H9 (cell line): ENCODE results near the gene EHD4. TPM values are rescaled to one million over a fixed set of nuclear protein-coding genes. Genes with fewer than 3 reads are reported as not detected.

Experiments
- DNase-seq: peaks from one replicate; pipeline ENCODE4 v3.0.0-alpha.2; 2017
- H2AFZ ChIP-seq: one replicate; pipeline ENCODE4 v1.6.1; 2013; ENCODE audit warnings: mild to moderate bottlenecking, low read length, control low read depth, moderate library complexity
- H2AK5ac ChIP-seq: 2 replicates; pipeline ENCODE4 v1.6.1; 2013; ENCODE audit warnings: low read length, control low read depth, mixed read lengths; ENCODE audit not compliant: insufficient read length
- H2BK120ac ChIP-seq: one replicate; pipeline ENCODE4 v1.6.1; 2013; ENCODE audit warnings: low read depth, mild to moderate bottlenecking, low read length, control low read depth, inconsistent platforms; ENCODE audit not compliant: poor library complexity, severe bottlenecking
- H2BK12ac ChIP-seq: 2 replicates; pipeline ENCODE4 v1.6.1; 2013; ENCODE audit warnings: low read length, control low read depth, mixed read lengths, low read depth; ENCODE audit not compliant: insufficient read length
- H2BK15ac ChIP-seq: 2 replicates; pipeline ENCODE4 v1.6.1; 2013; ENCODE audit warnings: low read depth, low read length, control low read depth
- H2BK20ac ChIP-seq: one replicate; pipeline ENCODE4 v1.6.1; 2013; ENCODE audit warnings: low read depth, mild to moderate bottlenecking, low read length, control low read depth, inconsistent platforms; ENCODE audit not compliant: poor library complexity, severe bottlenecking
- H2BK5ac ChIP-seq: 2 replicates; pipeline ENCODE4 v1.6.1; 2013; ENCODE audit warnings: low read length, control low read depth, mixed read lengths; ENCODE audit not compliant: insufficient read length
- H3K14ac ChIP-seq: 2 replicates; pipeline ENCODE4 v1.6.1; 2013; ENCODE audit warnings: low read length, control low read depth; ENCODE audit not compliant: insufficient read depth
- H3K18ac ChIP-seq: 2 replicates; pipeline ENCODE4 v1.6.1; 2013; ENCODE audit warnings: low read depth, mild to moderate bottlenecking, mixed read lengths, low read length, control low read depth; ENCODE audit not compliant: insufficient read length
- H3K23ac ChIP-seq: 2 replicates; pipeline ENCODE4 v1.6.1; 2013; ENCODE audit warnings: low read length, control low read depth, mixed read lengths, low read depth; ENCODE audit not compliant: insufficient read length
- H3K23me2 ChIP-seq: 2 replicates; pipeline ENCODE4 v1.6.1; 2013; ENCODE audit warnings: low read depth, mild to moderate bottlenecking, mixed read lengths, low read length, control low read depth; ENCODE audit not compliant: insufficient read length, poor library complexity, severe bottlenecking
- H3K27ac ChIP-seq: 2 replicates; pipeline ENCODE4 v1.5.1; 2013; ENCODE audit warnings: low read length, control low read depth, mixed read lengths, low read depth; ENCODE audit not compliant: insufficient read length
- H3K27me3 ChIP-seq: 2 replicates; pipeline ENCODE4 v1.6.1; 2013; ENCODE audit warnings: low read length, control low read depth, inconsistent platforms; ENCODE audit not compliant: insufficient read depth
- H3K4ac ChIP-seq: 2 replicates; pipeline ENCODE4 v1.6.1; 2013; ENCODE audit warnings: low read depth, mild to moderate bottlenecking, control low read depth, inconsistent platforms, low read length, moderate library complexity
- H3K4me1 ChIP-seq: 2 replicates; pipeline ENCODE4 v1.6.1; 2013; ENCODE audit warnings: low read length, control low read depth, inconsistent platforms; ENCODE audit not compliant: insufficient read depth
- H3K4me2 ChIP-seq: 2 replicates; pipeline ENCODE4 v1.6.1; 2013; ENCODE audit warnings: low read length, control low read depth, mixed read lengths; ENCODE audit not compliant: insufficient read length, insufficient read depth
- H3K56ac ChIP-seq: 2 replicates; pipeline ENCODE4 v1.6.1; 2013; ENCODE audit warnings: low read depth, mild to moderate bottlenecking, mixed read lengths, low read length, control low read depth; ENCODE audit not compliant: insufficient read length
- H3K79me1 ChIP-seq: 2 replicates; pipeline ENCODE4 v1.6.1; 2013; ENCODE audit warnings: low read depth, mild to moderate bottlenecking, moderate library complexity, low read length, control low read depth, inconsistent platforms; ENCODE audit not compliant: insufficient read depth, poor library complexity, severe bottlenecking
- H3K79me2 ChIP-seq: 2 replicates; pipeline ENCODE4 v1.6.1; 2013; ENCODE audit warnings: low read length, control low read depth, inconsistent platforms; ENCODE audit not compliant: insufficient read depth
- H3K9ac ChIP-seq: 2 replicates; pipeline ENCODE4 v1.6.1; 2013; ENCODE audit warnings: low read length, control low read depth, mixed read lengths; ENCODE audit not compliant: insufficient read length; ENCODE audit errors: extremely low read depth
- H3K9me3 ChIP-seq: one replicate; pipeline ENCODE4 v1.6.1; 2013; ENCODE audit warnings: low read depth, low read length, inconsistent platforms; ENCODE audit not compliant: control insufficient read depth
- H3T11ph ChIP-seq: one replicate; pipeline ENCODE4 v1.6.1; 2013; ENCODE audit warnings: mild to moderate bottlenecking, low read length, control low read depth, inconsistent platforms
- H4K20me1 ChIP-seq: one replicate; pipeline ENCODE4 v1.6.1; 2013; ENCODE audit not compliant: control insufficient read depth, insufficient read length, insufficient read depth
- H4K5ac ChIP-seq: 2 replicates; pipeline ENCODE4 v1.6.1; 2013; ENCODE audit warnings: low read depth, mild to moderate bottlenecking, mixed read lengths, low read length, control low read depth; ENCODE audit not compliant: insufficient read length
- H4K8ac ChIP-seq: replicated peaks from 2 replicates; pipeline ENCODE4 v1.6.1; 2013; ENCODE audit warnings: low read length, control low read depth, mixed read lengths, low read depth; ENCODE audit not compliant: insufficient read length
- H4K91ac ChIP-seq: 2 replicates; pipeline ENCODE4 v1.6.1; 2013; ENCODE audit warnings: low read depth, mild to moderate bottlenecking, moderate library complexity, mixed read lengths, low read length, control low read depth; ENCODE audit not compliant: insufficient read length
- H3K27ac Mint-ChIP-seq, 3 experiments: 2 replicates in 2 of 3; 3 replicates in 1 of 3; pipeline ENCODE4 v1.8.0; 2020 to 2021; ENCODE audit warnings: mixed read lengths in 3 of 3, mild to moderate bottlenecking in 1 of 3, moderate library complexity in 1 of 3
- H3K27me3 Mint-ChIP-seq: 2 replicates; pipeline ENCODE4 v1.8.0; 2021; ENCODE audit warnings: low read depth, mild to moderate bottlenecking, moderate library complexity, mixed read lengths
- H3K36me3 Mint-ChIP-seq, 3 experiments: 2 replicates in 2 of 3; 3 replicates in 1 of 3; pipeline ENCODE4 v1.8.0; 2020 to 2021; ENCODE audit warnings: low read depth in 3 of 3, mixed read lengths in 3 of 3; ENCODE audit not compliant: insufficient read depth in 1 of 3
- H3K4me1 Mint-ChIP-seq, 2 experiments: 2 replicates each; pipeline ENCODE4 v1.8.0; 2020; ENCODE audit warnings: mixed read lengths in 2 of 2
- H3K4me3 Mint-ChIP-seq, 2 experiments: 2 replicates in 1 of 2; 3 replicates in 1 of 2; pipeline ENCODE4 v1.8.0; 2020 to 2021; ENCODE audit warnings: mild to moderate bottlenecking in 2 of 2, mixed read lengths in 2 of 2, moderate library complexity in 1 of 2
- H3K9me3 Mint-ChIP-seq, 2 experiments: 2 replicates in 1 of 2; 3 replicates in 1 of 2; pipeline ENCODE4 v1.8.0; 2020; ENCODE audit warnings: mild to moderate bottlenecking in 2 of 2, mixed read lengths in 2 of 2, moderate library complexity in 1 of 2
- WGBS: extraction: QIAGEN DNeasy Blood & Tissue Kit; methylation state at CpG from one replicate; pipeline ENCODE4 v1.1.7; 2013; ENCODE audit warnings: missing lambda C conversion rate, low lambda C conversion rate, mixed read lengths; ENCODE audit not compliant: insufficient read length; ENCODE audit errors: extremely low coverage; 5-methylcytosine and 5-hydroxymethylcytosine counted together
- total RNA-seq: library from RNA; stranded (reverse); gene quantifications from 2 replicates; pipeline ENCODE4 v1.2.1, GENCODE V29; 2021
- TF ChIP-seq, protein P1 (sequence below): fragments of 200-600 bp; sonication (generic); conservative IDR thresholded peaks from 3 replicates; pipeline ENCODE4 v1.8.0; 2021; ENCODE audit warnings: antibody characterized with exemption, mild to moderate bottlenecking

Gene EHD4
- total RNA-seq, 1 experiment from 2014 or later = 22.9 TPM

DNA sequence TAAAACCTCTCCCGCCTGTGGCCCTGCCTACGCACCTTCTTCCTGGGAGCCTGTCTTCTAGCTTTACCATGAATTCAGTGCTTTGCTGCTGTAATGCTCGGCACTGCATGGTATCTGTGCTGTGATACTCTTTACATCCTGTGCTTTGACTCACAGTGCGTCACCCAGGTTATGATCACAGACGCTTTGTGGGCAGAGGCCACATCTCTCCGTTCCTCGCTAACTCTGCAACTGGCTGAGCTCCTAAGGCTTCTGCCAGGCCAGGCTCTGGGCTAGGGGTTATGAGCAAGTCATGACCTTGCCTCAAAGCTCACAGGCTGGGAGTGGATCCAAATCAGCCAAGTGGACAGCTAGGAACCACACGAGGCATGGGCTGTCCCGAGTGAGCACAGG is 101.7 kb downstream of the EHD4 start:
- no peaks in the 10 kb centered on the region for H3K9me3 ChIP-seq
- Mint-ChIP-seq H3K27ac (peak overlapping the region in 1 of 3 experiments; percentile 9; a peak in 2 of 7 replicates), H3K9me3 (no peaks in the 10 kb centered on the region; a peak in 1 of 5 replicates), H3K27me3 (peaks cover 2% of the 10 kb centered on the region; the same call in 1 of the 2 replicates), H3K36me3 (no peaks in the 10 kb centered on the region), H3K4me3 (no peak overlapping the region; a peak in 1 of 5 replicates), H3K4me1 (peaks cover 0 to 2% of the 10 kb centered on the region in 2 experiments; a peak in 1 of 4 replicates)
- TF ChIP-seq, protein P1, sequence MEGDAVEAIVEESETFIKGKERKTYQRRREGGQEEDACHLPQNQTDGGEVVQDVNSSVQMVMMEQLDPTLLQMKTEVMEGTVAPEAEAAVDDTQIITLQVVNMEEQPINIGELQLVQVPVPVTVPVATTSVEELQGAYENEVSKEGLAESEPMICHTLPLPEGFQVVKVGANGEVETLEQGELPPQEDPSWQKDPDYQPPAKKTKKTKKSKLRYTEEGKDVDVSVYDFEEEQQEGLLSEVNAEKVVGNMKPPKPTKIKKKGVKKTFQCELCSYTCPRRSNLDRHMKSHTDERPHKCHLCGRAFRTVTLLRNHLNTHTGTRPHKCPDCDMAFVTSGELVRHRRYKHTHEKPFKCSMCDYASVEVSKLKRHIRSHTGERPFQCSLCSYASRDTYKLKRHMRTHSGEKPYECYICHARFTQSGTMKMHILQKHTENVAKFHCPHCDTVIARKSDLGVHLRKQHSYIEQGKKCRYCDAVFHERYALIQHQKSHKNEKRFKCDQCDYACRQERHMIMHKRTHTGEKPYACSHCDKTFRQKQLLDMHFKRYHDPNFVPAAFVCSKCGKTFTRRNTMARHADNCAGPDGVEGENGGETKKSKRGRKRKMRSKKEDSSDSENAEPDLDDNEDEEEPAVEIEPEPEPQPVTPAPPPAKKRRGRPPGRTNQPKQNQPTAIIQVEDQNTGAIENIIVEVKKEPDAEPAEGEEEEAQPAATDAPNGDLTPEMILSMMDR = no peak
- no peak overlapping the region for H3K56ac ChIP-seq
- no peak overlapping the region for H3T11ph ChIP-seq
- no peak overlapping the region for H2BK20ac ChIP-seq
- H4K5ac ChIP-seq = no peak overlapping the region
- no peaks in the 10 kb centered on the region for H3K27me3 ChIP-seq
- no peaks in the 10 kb centered on the region for H3K79me1 ChIP-seq
- H3K18ac ChIP-seq = no peak overlapping the region
- H4K20me1 ChIP-seq = no peaks in the 10 kb centered on the region
- H3K27ac ChIP-seq = no peak overlapping the region
- H2BK5ac ChIP-seq = no peak overlapping the region
- no peaks in the 10 kb centered on the region for H3K23me2 ChIP-seq
- no peak overlapping the region for H4K8ac ChIP-seq
- no CpG with 5 or more reads among the region's 9 CpGs for WGBS
- no peak overlapping the region for H3K9ac ChIP-seq
- H2AFZ ChIP-seq = no peak overlapping the region
- H3K23ac ChIP-seq = no peak overlapping the region
- no peak overlapping the region for H2BK120ac ChIP-seq
- no peak overlapping the region for H3K4ac ChIP-seq
- H3K4me2 ChIP-seq = no peak overlapping the region
- no peak overlapping the region for H4K91ac ChIP-seq
- no peaks in the 10 kb centered on the region for H3K79me2 ChIP-seq
- no peaks in the 10 kb centered on the region for H3K4me1 ChIP-seq
- no peak overlapping the region for H2BK15ac ChIP-seq
- H3K14ac ChIP-seq = no peak overlapping the region
- no peak overlapping the region for H2AK5ac ChIP-seq
- DNase-seq = no peak
- H2BK12ac ChIP-seq = no peak overlapping the region
